Smooth muscle cell (in vitro differentiated cells): ENCODE data around the gene CACHD1. TPM values are rescaled to one million over a fixed set of nuclear protein-coding genes. Genes with fewer than 3 reads are reported as not detected.

ENCODE experiments used
- DNase-seq: peaks from one replicate; lab custom pipeline; 2025; ENCODE audit not compliant: unreplicated experiment; lab: John Stamatoyannopoulos, UW
- H2AFZ ChIP-seq: fragments of 200-600 bp; sonication (generic); 2 replicates; pipeline ENCODE4 v1.6.0; 2016; ENCODE audit warnings: antibody characterized with exemption, low read depth, mild to moderate bottlenecking
- H3F3A ChIP-seq: fragments of 200-600 bp; sonication (generic); 2 replicates; pipeline ENCODE4 v1.6.0; 2017; ENCODE audit warnings: antibody characterized with exemption, low read depth
- H3K27ac ChIP-seq: fragments of 200-600 bp; sonication (generic); 2 replicates; pipeline ENCODE4 v1.5.1; 2016; ENCODE audit warnings: low read depth, mild to moderate bottlenecking
- H3K27me3 ChIP-seq: fragments of 200-600 bp; sonication (generic); 2 replicates; pipeline ENCODE4 v1.6.1; 2016; ENCODE audit warnings: low read depth, mild to moderate bottlenecking
- H3K36me3 ChIP-seq: fragments of 200-600 bp; sonication (generic); 2 replicates; pipeline ENCODE4 v1.5.1; 2016; ENCODE audit warnings: low read depth
- H3K4me1 ChIP-seq: fragments of 200-600 bp; sonication (generic); 2 replicates; pipeline ENCODE4 v1.5.1; 2016; ENCODE audit warnings: low read depth
- H3K4me2 ChIP-seq: fragments of 200-600 bp; sonication (generic); 2 replicates; pipeline ENCODE4 v1.6.0; 2016; ENCODE audit warnings: mild to moderate bottlenecking
- H3K4me3 ChIP-seq: fragments of 200-600 bp; sonication (generic); 2 replicates; pipeline ENCODE4 v1.5.1; 2016; ENCODE audit warnings: mild to moderate bottlenecking
- H3K79me2 ChIP-seq: fragments of 200-600 bp; sonication (generic); 2 replicates; pipeline ENCODE4 v1.6.0; 2016; ENCODE audit warnings: low read depth, mild to moderate bottlenecking
- H3K9ac ChIP-seq: fragments of 200-600 bp; sonication (generic); 2 replicates; pipeline ENCODE4 v1.6.0; 2016; ENCODE audit warnings: low read depth
- H3K9me3 ChIP-seq: fragments of 200-600 bp; sonication (generic); replicated peaks from 2 replicates; pipeline ENCODE4 v1.5.1; 2016; ENCODE audit warnings: low read depth
- H4K20me1 ChIP-seq: fragments of 200-600 bp; sonication (generic); 2 replicates; pipeline ENCODE4 v1.6.0; 2016; ENCODE audit warnings: low read depth
- WGBS: methylation state at CpG from one replicate; pipeline ENCODE4 v1.1.7; 2016; ENCODE audit warnings: low lambda C conversion rate; 5-methylcytosine and 5-hydroxymethylcytosine counted together
- polyA plus RNA-seq: library from polyadenylated mRNA; unstranded; fragments of >200 nt; fragmentation: Nextera tagmentation; extraction: Ambion mirVana; gene quantifications from 2 replicates; pipeline ENCODE4 v1.2.1, GENCODE V29; 2016
- total RNA-seq: library from RNA; depleted of rRNA; stranded (reverse); fragments of >200 nt; gene quantifications from 2 replicates; pipeline ENCODE4 v1.2.3, GENCODE V29; 2014
- TF ChIP-seq, protein P1 (sequence below): fragments of 200-600 bp; sonication (generic); IDR thresholded peaks from 2 replicates; pipeline ENCODE4 v1.5.1; 2017; ENCODE audit warnings: borderline replicate concordance, mild to moderate bottlenecking, antibody characterized with exemption; ENCODE audit not compliant: insufficient read depth, poor library complexity, severe bottlenecking

Gene CACHD1
- total and polyA plus RNA-seq, 2 experiments from 2014 or later, result 12.9 to 20.8 TPM

DNA sequence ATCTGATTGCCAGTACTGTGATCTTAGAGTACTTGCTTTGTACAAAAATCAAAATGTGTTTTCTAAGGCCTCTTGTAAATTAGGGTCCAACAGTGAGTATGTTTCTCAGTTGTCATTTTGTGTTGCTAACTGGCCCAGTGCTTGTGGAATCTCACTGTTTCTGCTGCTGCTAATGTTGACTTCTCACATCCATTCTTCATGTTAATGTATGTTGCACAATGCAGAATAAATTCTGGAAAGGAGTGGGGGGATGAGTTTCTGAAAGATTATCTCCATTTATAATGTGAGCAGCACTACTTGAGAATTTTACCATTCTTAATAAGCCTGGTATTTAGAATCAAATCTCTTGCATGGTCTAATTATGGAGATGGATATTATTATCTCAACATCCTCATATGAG, 57.9 kb downstream of the CACHD1 start:
- DNase-seq, result no peak
- H3K27me3 ChIP-seq, result no peaks in the 10 kb centered on the region
- H3F3A ChIP-seq, result no peaks in the 10 kb centered on the region
- no peak overlapping the region for H3K4me3 ChIP-seq
- TF ChIP-seq, protein P1, sequence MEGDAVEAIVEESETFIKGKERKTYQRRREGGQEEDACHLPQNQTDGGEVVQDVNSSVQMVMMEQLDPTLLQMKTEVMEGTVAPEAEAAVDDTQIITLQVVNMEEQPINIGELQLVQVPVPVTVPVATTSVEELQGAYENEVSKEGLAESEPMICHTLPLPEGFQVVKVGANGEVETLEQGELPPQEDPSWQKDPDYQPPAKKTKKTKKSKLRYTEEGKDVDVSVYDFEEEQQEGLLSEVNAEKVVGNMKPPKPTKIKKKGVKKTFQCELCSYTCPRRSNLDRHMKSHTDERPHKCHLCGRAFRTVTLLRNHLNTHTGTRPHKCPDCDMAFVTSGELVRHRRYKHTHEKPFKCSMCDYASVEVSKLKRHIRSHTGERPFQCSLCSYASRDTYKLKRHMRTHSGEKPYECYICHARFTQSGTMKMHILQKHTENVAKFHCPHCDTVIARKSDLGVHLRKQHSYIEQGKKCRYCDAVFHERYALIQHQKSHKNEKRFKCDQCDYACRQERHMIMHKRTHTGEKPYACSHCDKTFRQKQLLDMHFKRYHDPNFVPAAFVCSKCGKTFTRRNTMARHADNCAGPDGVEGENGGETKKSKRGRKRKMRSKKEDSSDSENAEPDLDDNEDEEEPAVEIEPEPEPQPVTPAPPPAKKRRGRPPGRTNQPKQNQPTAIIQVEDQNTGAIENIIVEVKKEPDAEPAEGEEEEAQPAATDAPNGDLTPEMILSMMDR, result no peak
- peaks cover 44% of the 10 kb centered on the region for H4K20me1 ChIP-seq
- peaks cover 68% of the 10 kb centered on the region for H3K79me2 ChIP-seq
- no peak overlapping the region for H2AFZ ChIP-seq
- H3K9me3 ChIP-seq, result no peaks in the 10 kb centered on the region
- H3K4me1 ChIP-seq, result peaks cover 31% of the 10 kb centered on the region
- no peak overlapping the region for H3K9ac ChIP-seq
- H3K36me3 ChIP-seq, result no peaks in the 10 kb centered on the region
- no peak overlapping the region for H3K27ac ChIP-seq
- H3K4me2 ChIP-seq, result no peak overlapping the region

DNA sequence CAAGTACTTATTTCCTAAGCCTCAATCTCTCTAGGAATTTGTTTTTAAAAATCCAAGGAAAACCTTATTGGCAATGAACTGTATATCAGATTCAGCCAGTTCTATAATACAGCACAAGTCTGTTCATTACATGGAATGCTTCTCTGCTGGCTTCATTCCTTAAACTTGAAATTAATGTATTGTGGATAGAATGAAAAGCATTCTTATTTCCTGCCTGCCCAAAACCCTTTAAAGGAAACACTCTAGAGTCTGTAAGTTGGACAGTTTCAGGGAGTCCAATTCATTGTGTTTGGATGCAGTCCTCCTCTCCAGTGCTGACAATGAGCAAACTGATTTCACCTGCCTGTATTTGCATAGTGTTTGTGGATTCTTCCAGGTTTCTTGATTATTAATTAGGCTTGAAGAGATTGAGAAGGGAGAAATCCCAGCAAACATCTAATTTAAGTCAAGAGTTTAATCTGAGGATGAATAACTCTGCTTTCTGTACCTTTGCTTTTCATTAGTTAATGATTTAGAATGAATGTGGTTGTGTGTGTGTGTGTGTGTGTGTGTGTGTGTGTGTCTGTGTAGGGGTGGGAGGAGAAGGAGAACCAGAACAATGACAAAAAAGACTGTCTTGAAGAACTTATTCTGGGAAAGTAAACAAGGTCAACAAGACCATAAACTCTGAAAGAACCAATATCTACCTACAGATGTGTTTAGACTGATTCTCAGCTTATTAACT, 61.2 kb downstream of the CACHD1 start:
- no peaks in the 10 kb centered on the region for H3K36me3 ChIP-seq
- no peak overlapping the region for H3K4me3 ChIP-seq
- no peak overlapping the region for H3K27ac ChIP-seq
- peaks cover 64% of the 10 kb centered on the region for H3K79me2 ChIP-seq
- no peaks in the 10 kb centered on the region for H3K27me3 ChIP-seq
- TF ChIP-seq, protein P1, result no peak
- H3K4me2 ChIP-seq, result no peak overlapping the region
- DNase-seq, result no peak
- no peaks in the 10 kb centered on the region for H3K9me3 ChIP-seq
- H4K20me1 ChIP-seq, result peaks cover 26% of the 10 kb centered on the region
- H2AFZ ChIP-seq, result no peak overlapping the region
- peaks cover 14% of the 10 kb centered on the region for H3K4me1 ChIP-seq
- no peaks in the 10 kb centered on the region for H3F3A ChIP-seq
- H3K9ac ChIP-seq, result no peak overlapping the region

DNA sequence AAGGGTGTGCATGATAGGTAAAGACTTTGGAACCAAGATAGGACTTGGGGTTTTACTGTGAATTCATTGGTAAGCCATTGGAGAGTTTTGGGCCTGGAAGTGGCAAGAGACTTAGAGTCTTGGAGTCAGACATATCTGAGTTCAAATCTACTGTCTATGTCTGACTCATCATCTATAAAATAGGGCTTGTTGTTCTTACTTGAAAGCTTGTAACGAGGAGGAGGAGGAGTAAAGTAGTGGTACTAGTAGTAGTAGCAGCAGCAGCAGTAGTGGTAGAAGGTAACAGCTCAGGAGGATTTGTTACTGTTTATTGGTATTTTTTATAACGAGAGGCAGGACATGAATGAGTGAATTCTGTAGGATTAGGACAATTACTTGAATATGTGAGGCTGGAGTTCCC, 62.7 kb downstream of the CACHD1 start:
- Histone ChIP-seq H3K36me3 (no peaks in the 10 kb centered on the region), H4K20me1 (peaks cover 22% of the 10 kb centered on the region), H3K27ac (no peak overlapping the region), H3F3A (no peaks in the 10 kb centered on the region), H3K4me1 (peaks cover under 1% of the 10 kb centered on the region), H3K4me3 (no peak overlapping the region), H2AFZ (no peak overlapping the region), H3K27me3 (no peaks in the 10 kb centered on the region), H3K9ac (no peak overlapping the region), H3K4me2 (no peak overlapping the region), H3K9me3 (no peaks in the 10 kb centered on the region), H3K79me2 (peaks cover 56% of the 10 kb centered on the region)
- WGBS, result 53% methylated on average over 2 of the region's 2 CpGs
- no peak for DNase-seq
- TF ChIP-seq, protein P1, result no peak
